ENCODE results near the gene ESF1.

- TF ChIP-seq CTCF (conservative IDR thresholded peaks at IDR 0.05; ENCODE audit: low read length): no peak
- TF ChIP-seq EZH2phosphoT487 (IDR thresholded peaks at IDR 0.05; ENCODE audit: borderline replicate concordance, low read depth, low read length): no peak
Measured at GRCh38 chr20:13772529-13772928, 12.2 kb downstream of the ESF1 start.
